CD14-positive monocyte (primary cell): ENCODE data around the gene DPP6. TPM values are rescaled to one million over a fixed set of nuclear protein-coding genes. Genes with fewer than 3 reads are reported as not detected.

Experiments
- DNase-seq, 3 donors: peaks; one replicate each; pipeline ENCODE4 v3.0.0-alpha.2; 2011 to 2022
- H2AFZ ChIP-seq: 2 replicates; pipeline ENCODE4 v1.6.0; 2012; ENCODE audit warnings: mild to moderate bottlenecking, low read depth, low read length, inconsistent platforms; ENCODE audit not compliant: insufficient read depth, poor library complexity, severe bottlenecking
- H3K27ac ChIP-seq, 2 donors: 1 replicate in 1 of 2; 2 replicates in 1 of 2; pipeline ENCODE4 v1.5.1; 2012 to 2013; ENCODE audit warnings: low read length in 2 of 2, control low read depth in 1 of 2, inconsistent platforms in 1 of 2, low read depth in 1 of 2, mild to moderate bottlenecking in 1 of 2
- H3K27me3 ChIP-seq, 2 donors: one replicate each; pipeline versions ENCODE4 v1.6.0 to v1.6.1; 2011 to 2013; ENCODE audit warnings: low read length in 2 of 2; ENCODE audit not compliant: control insufficient read depth in 2 of 2, insufficient read depth in 2 of 2
- H3K36me3 ChIP-seq, 2 donors: replicated peaks in 1 of 2; 1 replicate in 1 of 2; 2 replicates in 1 of 2; pipeline versions ENCODE4 v1.5.1 to v1.6.1; 2012 to 2013; ENCODE audit warnings: low read length in 2 of 2, control low read depth in 1 of 2, inconsistent platforms in 1 of 2, mild to moderate bottlenecking in 1 of 2; ENCODE audit not compliant: insufficient read depth in 2 of 2, control insufficient read depth in 1 of 2
- H3K4me1 ChIP-seq, 2 donors: 1 replicate in 1 of 2; 2 replicates in 1 of 2; pipeline versions ENCODE4 v1.5.1 to v1.6.1; 2012 to 2013; ENCODE audit warnings: low read length in 2 of 2, control low read depth in 1 of 2, inconsistent platforms in 1 of 2, mild to moderate bottlenecking in 1 of 2, moderate library complexity in 1 of 2; ENCODE audit not compliant: insufficient read depth in 2 of 2, control insufficient read depth in 1 of 2
- H3K4me2 ChIP-seq: replicated peaks from 2 replicates; pipeline ENCODE3; 2012; ENCODE audit warnings: low read length, moderate library complexity, mild to moderate bottlenecking; ENCODE audit not compliant: poor library complexity, severe bottlenecking; ENCODE audit errors: extremely low read depth
- H3K4me3 ChIP-seq, 3 experiments: fragments of 200-600 bp in 1 of 3; sonication (generic) in 1 of 3; replicated peaks in 1 of 3; 1 replicate in 2 of 3; 2 replicates in 1 of 3; pipeline ENCODE4 v1.5.1; 2011 to 2013; ENCODE audit warnings: low read length in 3 of 3, mild to moderate bottlenecking in 3 of 3, control low read depth in 2 of 3, low read depth in 2 of 3, inconsistent platforms in 1 of 3, moderate library complexity in 1 of 3
- H3K79me2 ChIP-seq: 2 replicates; pipeline ENCODE4 v1.6.0; 2012; ENCODE audit warnings: mild to moderate bottlenecking, control low read depth, inconsistent platforms, low read length, moderate library complexity; ENCODE audit not compliant: insufficient read depth
- H3K9ac ChIP-seq: 2 replicates; pipeline ENCODE4 v1.6.0; 2017; ENCODE audit warnings: low read length, mild to moderate bottlenecking; ENCODE audit not compliant: insufficient read depth, poor library complexity, severe bottlenecking
- H3K9me3 ChIP-seq, 2 donors: replicated peaks in 1 of 2; 1 replicate in 1 of 2; 2 replicates in 1 of 2; pipeline versions ENCODE4 v1.5.1 to v1.6.1; 2012 to 2013; ENCODE audit warnings: low read length in 2 of 2, control low read depth in 1 of 2; ENCODE audit not compliant: control insufficient read depth in 1 of 2, insufficient read depth in 1 of 2
- H4K20me1 ChIP-seq: 2 replicates; pipeline ENCODE4 v1.6.0; 2012; ENCODE audit warnings: mild to moderate bottlenecking, low read length, control low read depth, moderate library complexity; ENCODE audit not compliant: insufficient read depth
- H3K27ac Mint-ChIP-seq, 7 donors: one replicate each; pipeline ENCODE4 v1.8.0; 2020; ENCODE audit warnings: mild to moderate bottlenecking in 7 of 7, mixed read lengths in 7 of 7, moderate library complexity in 6 of 7, inconsistent platforms in 2 of 7
- H3K27me3 Mint-ChIP-seq, 3 donors: one replicate each; pipeline ENCODE4 v1.8.0; 2021 to 2022; ENCODE audit warnings: low read depth in 3 of 3, mild to moderate bottlenecking in 3 of 3, mixed read lengths in 3 of 3, moderate library complexity in 3 of 3, inconsistent platforms in 1 of 3
- H3K36me3 Mint-ChIP-seq, 2 donors: one replicate each; pipeline ENCODE4 v1.8.0; 2020; ENCODE audit warnings: mixed read lengths in 2 of 2, inconsistent platforms in 1 of 2, mild to moderate bottlenecking in 1 of 2
- H3K4me1 Mint-ChIP-seq: one replicate; pipeline ENCODE4 v1.8.0; 2020; ENCODE audit warnings: mild to moderate bottlenecking, mixed read lengths
- H3K4me3 Mint-ChIP-seq, 2 donors: one replicate each; pipeline ENCODE4 v1.8.0; 2020; ENCODE audit warnings: mild to moderate bottlenecking in 2 of 2, mixed read lengths in 2 of 2, moderate library complexity in 1 of 2
- H3K9me3 Mint-ChIP-seq, 7 donors: one replicate each; pipeline ENCODE4 v1.8.0; 2020 to 2022; ENCODE audit warnings: mixed read lengths in 7 of 7, mild to moderate bottlenecking in 6 of 7, moderate library complexity in 6 of 7, inconsistent platforms in 2 of 7
- CTCF ChIP-seq: fragments of 200-600 bp; IDR thresholded peaks from one replicate; pipeline ENCODE4 v1.8.0; 2022; ENCODE audit warnings: antibody characterized with exemption, mild to moderate bottlenecking
- WGBS: methylation state at CpG from one replicate; pipeline ENCODE4 v1.1.5; 2013; ENCODE audit warnings: missing lambda C conversion rate; ENCODE audit not compliant: insufficient coverage; 5-methylcytosine and 5-hydroxymethylcytosine counted together
- intact Hi-C, 2 donors: fragments of 100-400 bp; cut with micrococcal nuclease; formaldehyde crosslinking; loops; one replicate each; pipeline versions ENCODE4 v1.15.0 to v1.15.1; 2023
- polyA plus RNA-seq, 3 donors: library from polyadenylated mRNA; depleted of rRNA in 1 of 3; unstranded in 2 of 3; stranded (reverse) in 1 of 3; fragments of 300-500 nt in 2 of 3; fragments of >200 nt in 1 of 3; fragmentation: Illumina TruSeq in 2 of 3; gene quantifications; 1 replicate in 2 of 3; 2 replicates in 1 of 3; pipeline ENCODE4 v1.2.3, GENCODE V29; 2012 to 2021

Gene DPP6
- polyA plus RNA-seq, 3 donors = not detected

- H3K4me3 Mint-ChIP-seq = no peak overlapping the region
- no peaks in the 10 kb centered on the region for H3K36me3 Mint-ChIP-seq
- 13% methylated on average over 46 of the region's 50 CpGs for WGBS
Measured at GRCh38 chr7:154794147-154794780, 742.1 kb downstream of the DPP6 start.

GRCh38 chr7:154795014-154795413 lies 742.8 kb downstream of the DPP6 start:
- no CpG with 5 or more reads among the region's 4 CpGs for WGBS
- H3K9me3 Mint-ChIP-seq = peaks cover 0 to 6% (median 0%) of the 10 kb centered on the region in 7 donors

More at GRCh38 chr7:154794147-154794780, 742.1 kb downstream of the DPP6 start:
- H3K27ac Mint-ChIP-seq = no peak overlapping the region
- no peaks in the 10 kb centered on the region for H3K9me3 ChIP-seq
- peaks cover 0 to 8% (median 0%) of the 10 kb centered on the region in 7 donors for H3K9me3 Mint-ChIP-seq
- H3K4me3 ChIP-seq = no peak overlapping the region
- DNase-seq = no peak
- H3K27me3 Mint-ChIP-seq = peaks cover 3 to 18% (median 5%) of the 10 kb centered on the region in 3 donors
- H3K27me3 ChIP-seq = no peaks in the 10 kb centered on the region
- H3K79me2 ChIP-seq = no peaks in the 10 kb centered on the region
- H3K36me3 ChIP-seq = no peaks in the 10 kb centered on the region
- no peak overlapping the region for H2AFZ ChIP-seq
- no peak overlapping the region for H3K9ac ChIP-seq
- no peak for TF ChIP-seq CTCF
- no peaks in the 10 kb centered on the region for H4K20me1 ChIP-seq
- no peaks in the 10 kb centered on the region for H3K4me1 Mint-ChIP-seq
- H3K4me1 ChIP-seq = no peaks in the 10 kb centered on the region
- H3K27ac ChIP-seq = no peak overlapping the region
- intact Hi-C loops = no loop called here
- no peak overlapping the region for H3K4me2 ChIP-seq

More at GRCh38 chr7:154795014-154795413, 742.8 kb downstream of the DPP6 start:
- H3K4me3 ChIP-seq = no peak overlapping the region
- H3K4me1 ChIP-seq = no peaks in the 10 kb centered on the region
- Mint-ChIP-seq H3K36me3 (no peaks in the 10 kb centered on the region), H3K4me3 (no peak overlapping the region), H3K4me1 (no peaks in the 10 kb centered on the region), H3K27me3 (peaks cover 5 to 16% (median 5%) of the 10 kb centered on the region in 3 donors), H3K27ac (no peak overlapping the region)
- H4K20me1 ChIP-seq = no peaks in the 10 kb centered on the region
- H3K27me3 ChIP-seq = no peaks in the 10 kb centered on the region
- no peaks in the 10 kb centered on the region for H3K36me3 ChIP-seq
- no peak overlapping the region for H2AFZ ChIP-seq
- DNase-seq = no peak
- H3K27ac ChIP-seq = no peak overlapping the region
- intact Hi-C loops = no loop called here
- H3K9ac ChIP-seq = no peak overlapping the region
- no peaks in the 10 kb centered on the region for H3K79me2 ChIP-seq
- H3K9me3 ChIP-seq = no peaks in the 10 kb centered on the region
- TF ChIP-seq CTCF = no peak
- no peak overlapping the region for H3K4me2 ChIP-seq
